GM20000 (cell line): ENCODE measurements around the gene FLAD1.

Experiments used
- DNase-seq: peaks from one replicate; pipeline ENCODE4 v3.0.0; 2012; ENCODE audit warnings: low spot score
- TF ChIP-seq, protein P1 (sequence below): IDR thresholded peaks from 2 replicates; pipeline ENCODE4 v1.5.1; 2012; ENCODE audit warnings: mild to moderate bottlenecking, control low read depth; ENCODE audit errors: extremely low read depth, missing control alignments

Gene FLAD1

DNA sequence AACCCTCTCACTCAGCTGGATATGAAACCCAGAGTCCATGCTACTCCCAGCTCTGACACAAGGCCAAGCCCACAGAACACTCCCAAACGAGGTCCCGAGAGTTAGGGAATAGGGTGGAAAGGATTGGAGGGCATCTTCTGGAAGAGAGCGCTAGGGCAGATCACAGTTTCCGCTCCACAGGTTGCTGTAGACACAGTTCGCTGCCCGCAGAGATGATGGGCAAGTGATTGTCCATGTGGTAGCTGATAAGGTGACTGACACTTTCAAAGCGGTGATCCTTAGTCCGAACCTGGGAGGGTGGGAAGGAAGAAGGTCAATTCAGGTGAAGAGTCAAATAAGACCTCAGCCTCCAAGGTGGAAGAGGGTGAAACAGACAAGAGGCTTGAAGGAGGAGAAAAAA, 19.5 kb upstream of the FLAD1 start:
- no peak for DNase-seq
- TF ChIP-seq, protein P1, sequence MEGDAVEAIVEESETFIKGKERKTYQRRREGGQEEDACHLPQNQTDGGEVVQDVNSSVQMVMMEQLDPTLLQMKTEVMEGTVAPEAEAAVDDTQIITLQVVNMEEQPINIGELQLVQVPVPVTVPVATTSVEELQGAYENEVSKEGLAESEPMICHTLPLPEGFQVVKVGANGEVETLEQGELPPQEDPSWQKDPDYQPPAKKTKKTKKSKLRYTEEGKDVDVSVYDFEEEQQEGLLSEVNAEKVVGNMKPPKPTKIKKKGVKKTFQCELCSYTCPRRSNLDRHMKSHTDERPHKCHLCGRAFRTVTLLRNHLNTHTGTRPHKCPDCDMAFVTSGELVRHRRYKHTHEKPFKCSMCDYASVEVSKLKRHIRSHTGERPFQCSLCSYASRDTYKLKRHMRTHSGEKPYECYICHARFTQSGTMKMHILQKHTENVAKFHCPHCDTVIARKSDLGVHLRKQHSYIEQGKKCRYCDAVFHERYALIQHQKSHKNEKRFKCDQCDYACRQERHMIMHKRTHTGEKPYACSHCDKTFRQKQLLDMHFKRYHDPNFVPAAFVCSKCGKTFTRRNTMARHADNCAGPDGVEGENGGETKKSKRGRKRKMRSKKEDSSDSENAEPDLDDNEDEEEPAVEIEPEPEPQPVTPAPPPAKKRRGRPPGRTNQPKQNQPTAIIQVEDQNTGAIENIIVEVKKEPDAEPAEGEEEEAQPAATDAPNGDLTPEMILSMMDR = no peak

DNA sequence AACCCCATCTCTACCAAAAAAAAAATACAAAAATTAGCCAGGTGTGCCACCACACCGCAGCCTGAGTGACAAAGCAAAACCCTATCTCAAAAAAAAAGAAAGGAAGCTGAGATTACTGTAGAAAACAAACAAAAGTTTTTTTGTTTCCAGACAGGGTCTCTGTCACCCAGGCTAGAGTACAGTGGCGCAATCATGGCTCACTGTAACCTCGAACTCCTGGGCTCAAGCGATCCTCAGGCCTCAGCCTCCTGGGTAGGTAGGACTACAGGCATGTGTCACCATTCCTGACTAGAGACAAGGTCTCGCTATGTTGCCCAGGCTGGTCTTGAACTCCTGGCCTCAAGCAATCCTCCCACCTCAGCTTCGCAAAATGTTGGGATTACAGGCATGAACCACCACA, 18.8 kb upstream of the FLAD1 start:
- no peak for DNase-seq
- TF ChIP-seq, protein P1 = no peak

DNA sequence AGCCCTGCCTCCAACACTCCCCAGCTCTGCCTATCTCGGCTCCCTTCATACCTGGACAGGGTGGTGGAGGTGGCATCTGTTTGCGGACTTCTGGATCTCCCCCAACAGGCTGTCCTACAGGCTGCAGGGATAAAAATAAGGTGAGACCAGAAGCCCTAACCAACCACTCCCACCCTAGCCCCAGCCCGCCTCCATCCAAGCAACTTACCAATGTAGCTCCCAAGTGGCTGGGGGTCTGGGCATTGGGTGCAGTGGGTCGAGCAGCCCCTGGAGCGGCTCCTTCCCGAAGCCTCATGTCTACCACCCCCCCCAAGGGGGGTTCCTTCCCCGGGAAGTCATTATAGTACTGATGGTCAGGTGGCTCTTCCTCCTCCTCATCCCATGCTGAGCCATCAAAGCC, 17.0 kb upstream of the FLAD1 start:
- no peak for DNase-seq
- TF ChIP-seq, protein P1 = no peak

DNA sequence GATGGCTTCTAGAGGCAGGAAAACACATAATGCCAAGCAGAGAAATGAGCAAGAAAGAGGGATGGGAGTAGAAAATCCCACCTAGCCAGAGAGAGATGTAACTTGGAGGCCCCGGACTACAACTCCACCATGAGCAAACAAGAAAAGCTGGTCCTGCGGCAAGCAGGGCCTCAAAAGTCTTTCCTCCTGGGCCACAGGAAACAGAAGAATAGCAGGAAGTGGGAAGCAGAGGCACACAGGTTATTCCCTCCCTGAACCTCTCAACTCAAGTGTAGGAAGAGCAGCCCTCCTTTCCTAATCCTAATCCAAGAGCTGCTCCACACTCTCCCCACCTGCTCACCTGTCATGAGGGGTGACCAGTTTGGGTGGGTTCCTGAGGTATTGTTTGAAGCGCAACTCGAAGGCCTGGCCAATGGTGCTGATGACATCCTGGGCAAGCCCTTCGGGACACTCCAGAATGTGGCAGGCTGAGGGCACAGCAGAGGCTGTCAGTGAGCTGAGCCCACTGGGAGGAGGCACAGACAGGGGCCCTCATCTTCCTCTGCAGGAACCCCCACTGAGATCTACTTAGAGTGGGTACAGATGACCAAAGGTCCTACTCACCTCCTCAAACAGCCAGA, 15.7 kb upstream of the FLAD1 start:
- TF ChIP-seq, protein P1 = no peak
- DNase-seq = no peak

DNA sequence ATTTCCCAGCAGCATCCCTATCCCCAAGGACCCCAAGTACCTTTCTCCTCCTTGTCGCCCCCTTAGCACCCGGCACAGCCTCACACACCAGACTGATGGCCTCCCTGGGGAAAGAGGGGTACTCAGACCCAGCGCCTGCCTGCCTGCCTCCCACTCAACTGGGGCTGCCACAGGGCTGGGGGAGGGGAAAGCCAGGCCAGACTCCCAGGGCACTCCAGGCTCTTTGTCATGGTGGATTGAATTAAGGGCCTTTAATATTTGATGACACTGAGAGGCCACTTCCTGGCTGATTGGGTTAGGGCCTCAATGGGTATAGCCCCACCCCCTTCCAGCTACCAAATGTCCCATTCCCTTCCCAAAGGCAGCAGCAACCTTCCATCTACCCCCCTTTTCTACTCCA, 14.4 kb upstream of the FLAD1 start:
- TF ChIP-seq, protein P1 = no peak
- no peak for DNase-seq

DNA sequence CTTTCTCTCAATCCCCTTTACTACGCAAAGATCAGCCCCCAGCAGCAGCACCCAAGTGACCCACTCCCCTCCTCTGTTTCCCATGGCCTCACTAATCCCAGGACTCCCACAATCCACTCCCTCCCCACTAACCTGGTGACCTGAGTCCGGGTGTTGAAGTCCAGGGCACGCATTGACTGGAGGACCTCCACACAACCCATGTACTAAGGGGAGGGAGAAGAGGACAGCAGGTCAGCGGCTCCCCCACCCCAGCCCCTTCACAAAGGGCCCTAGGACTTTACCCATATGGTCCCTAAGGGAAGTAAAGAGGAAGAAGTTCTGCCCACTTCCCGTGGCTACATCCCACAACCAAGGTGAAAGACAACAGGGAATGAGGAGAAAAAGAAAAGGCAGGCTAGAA, 13.9 kb upstream of the FLAD1 start:
- TF ChIP-seq, protein P1 = no peak
- no peak for DNase-seq

DNA sequence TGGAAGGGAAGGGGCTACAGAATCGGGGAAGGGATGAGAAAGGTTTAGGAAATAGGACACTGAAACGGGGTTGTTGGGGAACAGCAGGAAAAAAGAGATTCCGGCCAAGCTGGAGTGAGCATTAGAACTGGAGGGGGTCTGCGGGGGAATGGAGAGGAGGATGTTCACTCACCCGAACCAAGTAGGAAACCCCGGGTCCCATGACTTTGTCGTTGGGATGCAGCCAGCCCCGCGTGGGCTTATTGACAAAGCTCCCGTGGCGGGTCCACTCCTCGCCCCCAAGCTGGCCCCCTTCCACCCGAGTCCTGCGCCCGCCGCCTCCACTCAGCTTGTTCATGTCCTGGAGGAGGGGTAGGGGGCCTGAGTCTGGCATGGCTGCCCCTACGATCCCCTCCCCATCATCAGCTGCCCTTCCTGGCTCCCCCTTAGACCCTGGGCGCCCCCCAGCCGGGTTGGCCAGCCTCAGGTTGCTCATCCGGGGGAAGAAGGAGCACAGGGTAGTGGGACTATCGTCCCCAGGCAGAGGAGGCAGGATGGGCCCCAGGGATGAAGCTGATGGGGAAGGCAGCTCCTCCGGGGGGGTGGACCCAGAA, 13.2 kb upstream of the FLAD1 start:
- DNase-seq = no peak
- TF ChIP-seq, protein P1 = no peak
